ENCODE measurements around the gene AKAP6.
A peak's percentile ranks its signal among the peaks of the same experiment; 100 is the strongest.

Gene AKAP6

DNA sequence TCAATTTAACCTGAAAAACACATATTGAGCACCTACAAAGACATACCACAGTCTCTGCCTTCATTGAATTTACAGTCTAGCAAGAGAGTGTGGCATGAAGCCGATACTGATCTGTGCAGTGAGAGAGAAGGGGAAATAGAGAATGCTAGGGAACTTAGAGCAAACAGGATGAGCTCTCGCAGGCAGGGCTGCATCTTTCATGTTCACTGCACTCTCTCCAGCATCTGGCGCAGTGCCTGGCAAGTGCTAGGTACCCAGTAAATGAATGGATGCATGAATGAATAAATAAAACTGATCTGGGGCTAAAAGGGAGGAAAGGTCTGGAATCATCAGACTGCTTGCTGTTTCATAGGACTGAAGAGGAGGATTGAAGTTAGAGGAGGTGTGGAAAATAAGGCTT, 353.1 kb downstream of the AKAP6 start:
- DNase-seq: no peak

DNA sequence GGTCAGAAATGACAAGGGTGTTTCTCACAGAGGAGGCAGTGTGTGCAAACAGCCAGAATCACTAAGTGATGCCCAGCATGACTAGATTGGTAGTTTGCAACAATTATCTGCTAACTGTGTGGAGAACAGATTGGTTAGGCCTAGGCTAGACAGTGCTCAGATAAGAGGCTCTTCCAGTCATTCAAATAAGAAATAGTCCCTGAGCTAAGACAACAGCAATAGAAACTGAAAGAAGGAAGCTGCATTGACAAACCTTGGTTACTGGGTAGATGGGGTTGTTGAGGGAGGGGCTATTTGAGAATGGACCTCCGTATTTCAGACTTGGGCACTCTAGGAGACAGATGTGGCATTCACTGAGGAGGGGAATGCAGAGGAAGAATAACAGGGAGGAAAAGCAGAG, 354.6 kb downstream of the AKAP6 start:
- DNase-seq: no peak

DNA sequence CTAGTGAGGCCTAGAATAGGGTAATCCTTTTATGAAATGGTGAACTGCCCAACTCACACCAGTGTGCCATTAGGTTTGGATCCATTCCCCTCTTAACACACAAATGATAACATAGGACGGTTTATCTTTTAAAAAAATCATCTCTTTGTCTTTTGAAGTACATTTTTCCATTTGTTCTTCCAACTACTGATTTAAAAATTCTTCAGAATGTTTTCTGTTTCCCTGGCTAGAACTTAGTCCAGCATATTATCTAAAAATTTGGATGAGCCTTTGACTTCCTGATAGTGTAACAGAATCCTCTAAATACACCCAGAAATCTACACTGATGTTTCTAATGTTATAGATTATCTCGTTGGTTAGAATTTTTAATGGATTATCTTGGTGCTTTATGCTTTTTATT, 359.8 kb downstream of the AKAP6 start:
- DNase-seq: no peak

DNA sequence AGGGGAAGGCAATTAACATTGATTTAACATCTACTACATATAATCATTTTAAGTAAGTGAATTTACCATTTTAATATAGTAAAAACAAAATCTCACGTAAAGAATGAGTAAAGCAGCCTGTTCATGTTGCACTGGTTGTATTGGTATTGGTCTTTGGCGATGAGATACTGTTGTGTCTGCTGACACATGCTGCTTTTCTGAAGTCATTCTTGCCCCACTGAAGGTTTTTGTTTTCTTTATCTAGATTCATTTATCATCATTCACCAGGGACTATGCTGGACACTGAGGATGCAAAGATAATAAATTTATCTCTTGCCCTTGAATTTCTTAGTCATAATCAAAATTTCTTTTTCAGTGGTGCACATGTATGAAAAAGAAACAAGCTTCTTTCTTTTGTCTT, 363.3 kb downstream of the AKAP6 start:
- no peak for DNase-seq

DNA sequence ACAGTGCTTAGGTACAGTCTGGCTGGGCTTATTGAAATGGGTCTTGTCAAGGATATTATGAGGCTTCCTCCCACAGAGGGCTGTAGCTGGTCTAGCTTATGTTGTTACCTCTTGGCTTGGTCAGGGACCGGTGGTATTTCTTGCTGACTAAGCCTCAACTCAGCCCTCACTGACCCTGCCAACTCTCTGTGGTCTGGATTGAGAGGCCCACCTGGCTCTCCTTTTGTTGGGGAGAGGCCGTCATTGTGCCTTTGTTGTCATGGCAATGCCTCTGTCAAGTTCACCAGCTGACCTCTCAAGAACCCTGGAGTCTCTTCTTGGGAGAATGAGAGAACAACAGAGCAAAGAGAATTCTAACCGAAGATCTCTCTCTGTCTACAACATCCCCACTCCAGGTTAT, 364.0 kb downstream of the AKAP6 start:
- DNase-seq: no peak

DNA sequence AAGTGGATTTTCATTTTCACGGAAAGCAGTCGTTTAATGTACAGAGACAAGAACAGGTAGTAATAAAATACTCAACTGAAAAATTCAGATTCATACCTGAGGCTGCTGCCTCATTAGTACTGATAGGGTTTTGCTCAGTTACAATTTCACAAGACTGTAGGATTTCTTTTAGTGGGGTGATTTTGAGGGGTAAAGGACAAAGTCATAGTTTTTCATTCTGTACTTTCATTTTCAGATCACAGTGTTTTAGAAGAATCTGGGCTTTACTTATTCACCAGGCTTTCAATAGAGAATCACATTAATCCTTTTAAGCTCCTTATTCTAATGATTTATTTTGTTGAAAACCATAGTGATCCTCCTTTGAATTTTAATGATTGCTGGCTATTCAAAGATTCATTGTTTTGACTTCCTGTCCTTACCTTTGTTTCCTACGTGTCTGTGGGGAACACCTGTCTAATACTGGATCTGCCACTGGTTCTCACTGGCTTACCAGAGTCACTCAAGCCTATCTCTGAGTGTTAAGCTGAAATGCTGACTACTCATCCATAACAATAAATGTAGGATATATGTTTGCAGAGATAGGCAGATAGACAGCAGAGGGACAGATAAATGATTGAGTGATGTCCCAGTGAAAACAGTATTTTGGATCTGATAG, 365.8 kb downstream of the AKAP6 start:
- DNase-seq: no peak

DNA sequence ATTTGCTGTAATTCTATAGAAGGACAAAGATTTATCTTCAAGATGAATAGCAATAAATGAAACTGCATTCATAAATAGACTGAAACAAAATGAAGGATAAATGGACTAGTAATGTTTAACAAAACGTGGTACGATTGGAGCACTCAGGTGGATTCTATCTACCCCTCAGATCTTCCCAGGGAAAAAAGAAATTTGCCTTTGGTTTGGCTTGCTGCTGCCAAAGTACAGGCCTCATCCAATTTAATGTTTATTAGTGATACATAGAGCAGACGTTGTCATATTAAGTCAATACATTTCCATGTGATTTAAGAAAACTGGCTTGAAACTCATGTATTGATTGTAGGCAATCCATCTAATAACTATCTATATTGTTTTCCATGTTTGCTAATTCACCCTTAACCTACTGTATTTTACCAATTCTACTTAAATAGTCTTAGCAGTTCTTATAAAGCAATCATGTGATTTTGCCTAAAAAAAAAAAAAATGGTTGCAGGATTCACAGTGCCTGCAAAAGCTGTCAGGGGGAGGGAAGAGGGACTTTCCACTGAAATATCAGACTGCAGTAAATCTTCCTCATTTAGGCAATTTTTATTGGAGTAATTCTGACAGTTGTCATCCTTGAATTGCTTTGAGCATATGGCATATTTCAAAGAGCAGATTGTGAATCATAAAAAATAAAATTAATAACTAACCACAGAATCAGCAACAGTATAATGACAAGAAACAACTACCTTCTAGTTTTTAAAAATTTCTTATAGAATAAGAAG, 367.4 kb downstream of the AKAP6 start:
- no peak for DNase-seq

DNA sequence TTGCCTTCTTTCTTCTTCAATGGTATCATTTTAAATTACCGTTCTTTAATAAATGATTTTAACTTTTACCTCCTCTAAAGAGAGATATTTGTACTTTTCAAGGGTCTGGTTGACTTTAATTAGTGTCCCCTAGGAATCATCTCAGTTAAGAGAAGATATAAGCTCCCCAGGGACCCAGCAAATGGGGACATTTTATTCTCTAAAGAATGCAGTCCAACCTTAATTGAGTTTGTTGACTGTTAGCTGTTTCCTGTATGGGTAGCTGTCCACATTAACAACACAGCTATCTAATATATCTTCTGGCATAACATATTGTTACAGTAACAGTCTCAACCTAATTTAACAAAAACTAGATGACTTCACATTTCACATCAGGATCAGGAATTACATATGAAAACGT, 368.0 kb downstream of the AKAP6 start:
- no peak for DNase-seq

DNA sequence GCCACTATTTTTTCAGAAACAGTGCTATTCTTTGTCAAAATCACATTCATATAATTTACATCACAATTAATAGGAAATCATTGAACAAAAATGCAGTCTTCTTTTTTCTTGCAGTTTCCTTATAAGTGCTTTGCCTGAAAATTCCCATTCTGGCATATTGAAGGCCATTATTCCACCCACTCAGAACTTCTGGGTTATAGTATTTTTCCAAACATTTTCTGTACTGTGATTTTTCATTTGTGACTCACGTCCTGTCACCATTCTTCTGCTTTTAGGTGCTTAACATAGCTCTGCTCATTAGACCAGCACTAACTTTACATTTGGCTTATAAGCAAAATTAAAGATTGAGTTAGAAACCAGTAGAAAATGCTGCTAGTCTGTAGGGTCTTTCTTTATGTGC, 368.6 kb downstream of the AKAP6 start:
- DNase-seq: no peak

DNA sequence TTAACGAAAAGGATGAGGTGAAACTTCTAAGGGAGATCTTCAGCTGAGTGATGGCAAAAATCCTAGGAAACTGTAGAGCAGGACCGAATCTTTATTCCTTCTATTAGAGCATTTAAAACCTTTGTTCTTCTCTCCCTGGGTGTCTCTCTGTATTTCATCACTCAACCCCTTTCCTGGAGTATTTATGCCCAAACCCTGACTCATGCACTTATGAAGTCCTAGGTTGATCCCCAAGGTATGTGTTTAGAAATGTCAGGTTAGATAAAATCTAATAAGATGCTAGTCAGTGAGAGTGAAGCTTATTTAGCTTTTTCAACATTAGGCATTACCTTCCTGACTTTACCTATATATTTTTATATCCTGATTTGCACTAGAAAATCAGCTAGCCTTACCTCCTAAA, 369.7 kb downstream of the AKAP6 start:
- no peak for DNase-seq

DNA sequence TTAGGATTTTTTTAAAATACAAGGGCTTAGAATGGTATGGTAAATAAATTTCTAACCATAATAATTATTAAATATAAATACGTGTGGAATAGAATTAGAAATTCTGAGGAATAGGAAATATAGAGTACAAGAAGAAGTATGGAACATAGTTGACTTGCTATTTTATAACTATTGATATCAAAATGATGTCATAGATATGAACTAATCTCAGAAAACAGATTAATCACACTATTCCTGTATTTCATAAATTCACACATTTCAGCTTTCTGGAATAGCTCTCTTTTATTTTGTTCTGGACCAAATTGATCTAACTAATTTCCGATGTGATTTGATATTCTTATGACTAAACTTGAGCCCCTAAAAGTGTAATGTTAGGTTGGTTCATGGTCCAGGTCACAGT, 372.4 kb downstream of the AKAP6 start:
- DNase-seq: no peak

DNA sequence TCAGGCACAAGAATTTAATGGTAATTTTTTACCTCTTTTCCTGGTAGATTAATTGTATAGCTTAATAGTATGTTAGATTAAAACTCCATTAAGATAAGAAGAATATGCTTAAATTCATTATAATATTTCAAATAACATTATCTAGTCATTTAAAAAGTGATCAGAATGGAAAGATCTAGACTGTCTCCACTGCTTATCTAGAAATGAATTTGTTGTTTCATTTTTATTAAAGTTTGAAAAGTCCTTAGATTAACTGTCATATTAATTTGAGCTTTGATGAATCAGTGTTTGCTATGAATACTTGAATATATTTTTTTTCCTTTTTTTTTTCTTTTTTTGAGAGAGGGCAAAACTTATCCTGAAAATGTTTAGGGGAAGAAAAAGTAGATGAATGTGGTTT, 373.0 kb downstream of the AKAP6 start:
- no peak for DNase-seq

DNA sequence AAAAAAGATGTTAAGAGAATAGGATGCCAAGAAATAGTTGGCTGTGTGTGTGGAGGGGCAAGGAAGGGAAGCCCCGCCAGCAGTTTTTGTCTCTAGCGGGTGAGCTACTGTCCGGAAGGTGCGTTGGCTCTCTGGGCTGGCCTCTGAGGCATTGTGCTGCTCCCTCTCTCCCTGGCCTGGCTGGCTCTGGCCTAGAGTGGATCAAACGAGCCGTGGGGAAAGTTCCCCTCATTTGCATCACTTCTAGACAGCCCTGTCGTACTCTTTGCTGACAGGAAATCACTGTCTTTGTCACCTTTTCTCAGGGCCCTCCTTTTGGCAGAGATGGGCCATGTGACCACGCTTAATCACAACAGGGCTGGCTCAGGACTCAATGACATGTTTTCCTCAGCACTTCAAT, 373.5 kb downstream of the AKAP6 start:
- peak; percentile 12 for DNase-seq

DNA sequence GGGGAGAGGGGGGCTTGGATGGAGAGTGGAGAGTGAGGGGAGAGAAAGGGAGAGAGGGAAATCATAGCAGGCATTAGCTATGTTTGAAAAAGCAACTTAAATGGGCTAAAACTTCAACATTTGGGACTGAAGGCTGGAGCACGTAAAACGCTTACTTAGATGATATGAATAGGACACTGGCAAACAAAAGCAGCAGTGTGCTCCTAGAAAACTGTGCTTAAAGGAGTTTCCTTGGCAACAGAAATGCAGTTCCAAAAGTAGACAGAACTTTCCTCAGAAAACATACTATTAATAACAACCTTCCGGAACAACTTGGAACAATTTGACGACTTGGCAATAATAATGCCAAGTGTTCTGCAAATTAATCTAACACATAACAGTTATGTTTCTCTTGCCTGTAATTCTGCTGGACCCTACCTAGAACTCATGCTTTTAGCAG, 374.1 kb downstream of the AKAP6 start:
- no peak for DNase-seq

DNA sequence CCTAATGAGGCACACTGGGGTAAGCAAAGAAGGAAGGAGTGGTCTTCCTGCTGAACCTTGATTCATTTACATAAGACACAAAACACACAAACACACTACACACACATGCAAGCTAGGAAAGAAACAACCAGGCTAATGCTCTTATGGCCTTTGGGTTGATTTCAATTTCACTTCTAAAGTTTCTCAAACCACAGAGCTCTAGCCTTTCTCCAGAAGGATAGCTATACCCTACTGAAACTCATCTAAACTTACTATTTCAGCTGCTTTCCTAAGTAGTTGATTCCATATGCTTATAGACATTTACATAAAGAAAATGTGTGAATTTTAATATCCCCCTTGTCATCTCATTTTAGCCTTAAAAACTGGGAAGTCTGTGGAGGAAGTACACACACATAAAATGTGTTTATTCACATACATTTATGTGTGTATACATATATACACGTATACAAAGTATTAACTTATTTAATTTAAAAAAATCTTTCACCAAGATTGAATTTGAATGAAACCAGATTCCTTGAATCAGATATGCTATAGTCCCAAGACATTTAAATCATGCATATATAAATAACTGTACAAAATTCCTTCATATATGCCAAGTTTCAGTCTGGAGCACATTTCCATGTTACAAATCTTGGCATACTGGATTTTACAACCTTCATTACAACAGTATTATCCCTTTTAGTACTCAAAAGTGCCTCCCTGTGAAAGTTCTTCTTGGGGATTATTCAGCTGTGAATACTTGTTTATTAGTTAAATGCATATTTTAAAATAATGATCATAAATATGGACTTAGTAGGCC, 377.8 kb downstream of the AKAP6 start:
- DNase-seq: no peak

DNA sequence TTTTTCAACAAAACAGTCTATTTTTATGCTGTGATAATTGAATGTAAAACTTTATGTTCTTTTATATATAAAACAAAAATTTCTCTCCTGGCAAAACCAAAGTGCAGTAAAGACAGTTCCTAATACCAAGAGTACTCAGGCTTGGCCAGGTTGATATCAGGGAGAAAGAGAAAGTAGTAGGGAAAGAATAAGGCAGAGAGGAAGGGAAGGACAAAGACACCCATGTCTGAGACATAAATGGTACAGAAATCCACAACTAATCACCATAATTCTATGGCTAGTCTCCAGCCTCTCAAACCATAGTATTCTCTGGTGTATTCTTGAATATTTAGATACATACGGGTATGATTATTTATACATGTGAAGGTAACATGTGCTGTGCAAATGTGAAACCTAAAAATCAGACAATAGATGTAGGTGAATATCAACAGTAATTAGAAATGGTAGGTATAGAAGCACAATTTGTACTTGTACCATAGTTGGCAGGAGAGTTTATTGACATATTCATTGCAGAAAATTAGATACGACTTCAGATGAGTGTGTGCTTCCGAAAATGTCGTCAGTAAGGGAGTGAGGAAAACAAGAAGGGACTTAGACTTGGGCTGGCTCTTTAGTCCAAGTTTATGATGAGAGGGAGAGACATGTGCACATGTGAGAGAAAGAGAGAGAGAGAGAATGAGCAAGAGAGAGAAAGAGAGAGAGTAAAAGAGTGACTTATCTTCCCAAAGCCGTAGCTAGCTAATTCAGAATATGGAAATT, 378.8 kb downstream of the AKAP6 start:
- DNase-seq: no peak

DNA sequence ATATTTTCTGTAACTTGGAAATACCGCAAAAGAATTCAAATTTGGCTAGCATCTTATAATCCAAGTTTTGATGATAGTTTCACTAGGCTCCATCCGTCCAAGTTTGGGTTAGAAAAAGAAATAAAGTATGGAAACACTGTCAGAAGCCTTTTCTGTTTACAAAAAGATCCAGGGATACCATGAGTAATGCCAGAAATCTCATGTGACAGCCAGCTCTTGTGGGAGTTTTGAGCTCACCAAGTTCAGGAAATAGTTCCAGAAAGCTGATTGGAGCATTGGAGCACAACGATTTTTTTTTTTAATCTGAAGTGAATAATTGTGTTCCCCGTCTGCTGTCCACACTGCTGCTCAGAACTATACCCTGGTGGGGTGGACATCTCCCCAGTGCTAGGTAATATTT, 379.9 kb downstream of the AKAP6 start:
- no peak for DNase-seq

DNA sequence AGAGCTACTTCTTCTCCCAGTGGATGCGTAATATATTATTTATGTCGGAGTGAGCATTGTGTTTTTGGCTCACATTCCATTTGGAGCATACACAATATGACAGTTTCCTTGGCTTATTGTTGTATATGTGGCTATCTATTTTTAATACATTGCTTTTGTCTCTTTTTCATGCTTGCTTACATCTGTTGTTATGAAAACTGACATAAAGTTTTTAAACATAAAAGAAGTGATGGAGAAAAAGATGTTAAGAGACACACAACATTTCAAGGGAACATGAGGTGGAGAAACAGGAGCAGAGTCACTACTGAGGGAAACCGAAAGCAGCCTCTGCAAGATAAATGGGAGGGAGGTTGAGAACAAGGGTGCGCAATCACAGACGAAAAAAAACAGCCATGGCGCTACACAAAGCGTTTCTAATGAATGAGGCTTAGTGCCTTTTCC, 381.2 kb downstream of the AKAP6 start:
- DNase-seq: no peak

DNA sequence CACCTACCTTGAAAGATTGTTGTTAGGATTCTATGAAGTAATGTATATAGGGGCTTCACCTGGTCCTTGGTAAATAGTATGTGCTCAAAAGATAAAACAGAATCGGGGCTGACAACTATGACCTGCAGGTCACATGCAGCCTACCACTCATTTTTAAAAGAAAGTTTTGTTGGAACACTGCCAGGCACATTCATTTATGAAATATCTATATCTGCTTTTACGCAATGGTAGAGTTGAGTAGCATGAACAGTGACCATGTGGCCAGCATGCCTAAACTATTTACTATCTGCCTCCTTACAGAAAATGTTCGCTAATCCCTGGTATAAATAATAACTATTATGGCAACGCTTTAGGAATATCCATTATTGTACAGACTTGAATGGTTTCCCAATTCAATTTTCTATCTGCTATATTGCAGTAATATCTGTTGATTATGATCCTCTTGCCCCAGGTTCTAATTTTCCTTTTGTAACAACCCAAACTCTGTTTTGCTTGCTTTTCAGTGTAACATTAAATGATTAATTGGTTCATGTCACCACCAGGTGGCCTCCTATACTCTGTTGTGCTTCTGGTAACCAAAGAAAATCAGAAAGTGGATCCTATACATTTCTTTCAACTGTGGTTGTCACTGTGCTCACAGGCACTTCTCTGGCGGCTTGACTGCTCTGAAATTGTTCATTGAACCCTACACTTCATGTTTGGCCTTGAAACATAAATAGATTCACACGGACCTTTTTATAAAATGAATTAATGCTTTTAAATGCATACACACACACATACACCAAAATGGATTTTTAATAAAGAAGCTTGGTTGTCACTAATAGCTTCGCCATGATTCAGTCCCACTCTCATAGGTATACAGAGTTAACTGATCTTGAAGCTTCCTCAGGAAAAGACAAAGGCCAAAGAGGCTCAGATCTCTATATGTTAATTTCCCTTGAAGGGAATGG, 381.9 kb downstream of the AKAP6 start:
- no peak for DNase-seq

DNA sequence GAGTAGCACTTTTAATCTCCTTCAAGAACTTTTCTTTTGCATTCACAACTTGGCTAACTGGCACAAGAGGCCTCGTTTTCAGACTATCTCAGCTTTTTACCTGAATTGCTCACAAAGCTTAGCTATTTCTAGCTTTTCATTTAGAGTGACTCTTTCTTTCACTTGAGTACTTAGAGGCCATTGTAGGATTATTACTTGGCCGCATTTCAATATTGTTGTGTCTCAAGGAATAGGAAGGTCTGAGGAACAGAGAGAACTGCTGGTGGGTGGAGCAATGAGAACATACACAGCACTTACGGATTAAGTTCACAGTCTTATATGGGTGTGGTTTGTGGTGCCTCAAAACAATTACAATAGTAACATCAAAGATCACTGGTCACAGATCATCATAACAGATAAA, 384.8 kb downstream of the AKAP6 start:
- DNase-seq: no peak

DNA sequence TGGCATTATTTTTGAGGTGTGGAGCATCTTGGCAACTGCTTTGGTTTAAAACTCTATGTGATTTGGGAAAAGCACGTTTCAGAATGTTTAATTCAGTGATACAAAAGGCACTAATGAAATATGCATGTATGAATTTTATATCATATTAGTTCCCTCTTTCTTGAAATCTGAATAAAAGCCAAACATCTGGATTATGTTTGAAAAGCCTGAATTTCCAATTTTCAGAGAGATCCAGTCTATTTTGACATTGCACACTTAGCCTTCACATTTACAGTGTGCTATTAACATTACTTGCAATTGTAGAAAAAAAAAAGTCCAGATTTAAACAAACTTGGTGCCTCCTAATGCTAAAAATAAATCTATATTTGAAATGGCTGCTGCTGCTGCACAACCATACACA, 390.5 kb downstream of the AKAP6 start:
- DNase-seq: no peak

DNA sequence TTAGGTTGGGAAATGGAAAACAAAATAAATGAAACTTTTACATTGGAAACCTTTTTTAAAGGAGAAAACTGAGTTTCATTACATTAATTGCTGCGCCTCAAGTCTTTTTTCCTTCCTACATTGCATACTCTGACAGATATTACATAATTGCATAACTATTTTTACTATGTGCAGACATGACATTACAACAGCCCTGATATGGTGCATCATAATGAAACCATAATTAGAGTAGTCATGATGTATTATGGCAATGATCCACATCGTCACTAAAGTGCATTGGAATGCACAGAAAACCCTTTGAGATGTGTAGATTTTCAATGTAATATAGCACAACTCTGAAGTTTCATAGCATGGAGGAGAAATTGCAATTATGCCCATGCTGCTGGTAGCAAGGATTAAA, 391.8 kb downstream of the AKAP6 start:
- DNase-seq: no peak
